Measurements from ENCODE around the gene ARID3A.

Gene ARID3A

GRCh38 chr19:947707-948539 lies 22.1 kb downstream of the ARID3A start:
- Histone ChIP-seq H3K9me3 (replicated peaks; ENCODE audit: low read length) (no peaks in the 10 kb centered on the region), H3K27me3 (ENCODE audit: control insufficient read depth, insufficient read depth, low read length) (no peaks in the 10 kb centered on the region), H3K4me1 (ENCODE audit: control insufficient read depth, insufficient read depth, low read length) (peaks cover 11% of the 10 kb centered on the region), H3K4me2 (ENCODE audit: low read length) (no peak overlapping the region), H3K36me3 (ENCODE audit: insufficient read depth, low read length) (peaks cover 9% of the 10 kb centered on the region), H3K9ac (ENCODE audit: low read depth, low read length) (no peak overlapping the region), H3K4me3 (ENCODE audit: low read length) (no peak overlapping the region)

DNA sequence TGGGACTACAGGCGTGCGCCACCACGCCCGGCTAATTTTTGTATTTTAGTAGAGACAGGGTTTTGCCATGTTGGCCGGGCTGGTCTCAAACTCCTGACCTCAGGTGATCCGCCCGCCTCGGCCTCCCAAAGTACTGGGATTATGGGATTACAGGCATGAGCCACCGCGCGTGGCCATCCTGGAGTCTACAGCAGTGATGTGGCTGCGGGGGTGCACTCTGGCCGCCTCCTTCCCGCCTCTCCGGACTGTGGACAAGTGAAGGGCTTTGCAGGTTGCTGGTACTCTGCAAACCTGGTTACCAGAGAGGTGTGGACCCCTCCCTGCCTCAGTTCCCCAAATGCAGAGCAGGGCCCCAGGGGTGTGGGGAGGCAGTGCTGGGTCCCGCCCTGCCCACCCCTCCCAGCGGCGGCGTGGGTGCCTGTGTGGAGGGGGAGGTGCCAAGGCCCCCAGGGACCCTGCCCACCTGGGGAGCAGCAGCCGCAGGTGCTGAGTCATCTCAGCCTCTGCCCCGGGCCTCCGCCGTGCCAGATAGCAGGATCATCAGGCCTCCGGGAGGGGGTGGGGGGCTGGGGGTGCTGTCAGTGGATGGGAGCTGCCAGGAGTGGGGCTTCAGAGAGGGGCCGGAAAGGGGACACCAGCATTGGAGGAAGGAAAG lies 23.1 kb downstream of the ARID3A start:
- H3K27me3 ChIP-seq (ENCODE audit: control insufficient read depth, insufficient read depth, low read length), result no peaks in the 10 kb centered on the region

GRCh38 chr19:950352-951066 lies 24.7 kb downstream of the ARID3A start:
- H3K9ac ChIP-seq (ENCODE audit: low read depth, low read length), result no peak overlapping the region
- H3K9me3 ChIP-seq (replicated peaks; ENCODE audit: low read length), result no peaks in the 10 kb centered on the region
- H3K4me1 ChIP-seq (ENCODE audit: control insufficient read depth, insufficient read depth, low read length), result peaks cover 13% of the 10 kb centered on the region
- no peak overlapping the region for H3K4me2 ChIP-seq (ENCODE audit: low read length)
- H3K27me3 ChIP-seq (ENCODE audit: control insufficient read depth, insufficient read depth, low read length), result no peaks in the 10 kb centered on the region
- H3K4me3 ChIP-seq (ENCODE audit: low read length), result no peak overlapping the region
- peaks cover 3% of the 10 kb centered on the region for H3K36me3 ChIP-seq (ENCODE audit: insufficient read depth, low read length)

More for the DNA sequence above, 23.1 kb downstream of the ARID3A start:
- Histone ChIP-seq H3K9me3 (replicated peaks; ENCODE audit: low read length) (no peaks in the 10 kb centered on the region), H3K9ac (ENCODE audit: low read depth, low read length) (no peak overlapping the region), H3K4me2 (ENCODE audit: low read length) (no peak overlapping the region), H3K36me3 (ENCODE audit: insufficient read depth, low read length) (peaks cover 3% of the 10 kb centered on the region), H3K4me1 (ENCODE audit: control insufficient read depth, insufficient read depth, low read length) (peaks cover 13% of the 10 kb centered on the region), H3K4me3 (ENCODE audit: low read length) (no peak overlapping the region)

DNA sequence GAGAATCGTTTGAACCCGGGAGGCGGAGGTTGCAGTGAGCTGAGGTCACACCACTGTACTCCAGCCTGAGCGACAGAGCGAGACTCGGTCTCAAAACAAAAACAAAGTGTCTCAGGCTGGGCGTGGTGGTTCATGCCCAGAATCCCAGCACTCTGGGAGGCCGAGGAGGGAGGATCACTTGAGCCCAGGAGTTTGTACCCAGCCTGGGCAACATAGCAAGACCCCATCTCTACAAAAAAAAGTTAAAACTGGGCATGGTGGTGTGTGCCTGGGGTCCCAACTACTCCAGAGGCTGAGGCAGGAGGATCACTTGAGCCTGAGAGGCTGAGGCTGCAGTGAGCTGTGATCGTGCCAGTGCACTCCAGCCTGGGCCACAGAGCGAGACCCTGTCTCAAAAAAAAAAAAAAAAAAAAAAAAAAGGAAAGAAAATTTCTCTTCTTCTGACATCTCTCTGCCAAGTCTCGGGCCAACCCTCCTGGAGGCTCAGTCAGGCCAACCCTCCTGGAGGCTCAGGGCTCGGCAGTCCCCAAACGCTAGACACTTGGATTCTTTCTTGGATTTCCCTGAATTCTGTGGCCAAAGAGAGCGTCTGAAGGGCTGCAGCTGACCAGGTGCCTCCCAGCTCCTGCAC lies 26.3 kb downstream of the ARID3A start:
- H3K27me3 ChIP-seq (ENCODE audit: control insufficient read depth, insufficient read depth, low read length), result no peaks in the 10 kb centered on the region
- H3K9ac ChIP-seq (ENCODE audit: low read depth, low read length), result no peak overlapping the region
- H3K4me1 ChIP-seq (ENCODE audit: control insufficient read depth, insufficient read depth, low read length), result peaks cover 21% of the 10 kb centered on the region
- no peaks in the 10 kb centered on the region for H3K9me3 ChIP-seq (replicated peaks; ENCODE audit: low read length)
- no peak overlapping the region for H3K4me3 ChIP-seq (ENCODE audit: low read length)
- no peak overlapping the region for H3K4me2 ChIP-seq (ENCODE audit: low read length)
- peaks cover 3% of the 10 kb centered on the region for H3K36me3 ChIP-seq (ENCODE audit: insufficient read depth, low read length)

GRCh38 chr19:952680-953444 lies 27.0 kb downstream of the ARID3A start:
- no peak overlapping the region for H3K4me2 ChIP-seq (ENCODE audit: low read length)
- H3K36me3 ChIP-seq (ENCODE audit: insufficient read depth, low read length), result peaks cover 3% of the 10 kb centered on the region
- H3K4me3 ChIP-seq (ENCODE audit: low read length), result no peak overlapping the region
- no peak overlapping the region for H3K9ac ChIP-seq (ENCODE audit: low read depth, low read length)
- peaks cover 22% of the 10 kb centered on the region for H3K4me1 ChIP-seq (ENCODE audit: control insufficient read depth, insufficient read depth, low read length)
- no peaks in the 10 kb centered on the region for H3K9me3 ChIP-seq (replicated peaks; ENCODE audit: low read length)
- H3K27me3 ChIP-seq (ENCODE audit: control insufficient read depth, insufficient read depth, low read length), result no peaks in the 10 kb centered on the region

DNA sequence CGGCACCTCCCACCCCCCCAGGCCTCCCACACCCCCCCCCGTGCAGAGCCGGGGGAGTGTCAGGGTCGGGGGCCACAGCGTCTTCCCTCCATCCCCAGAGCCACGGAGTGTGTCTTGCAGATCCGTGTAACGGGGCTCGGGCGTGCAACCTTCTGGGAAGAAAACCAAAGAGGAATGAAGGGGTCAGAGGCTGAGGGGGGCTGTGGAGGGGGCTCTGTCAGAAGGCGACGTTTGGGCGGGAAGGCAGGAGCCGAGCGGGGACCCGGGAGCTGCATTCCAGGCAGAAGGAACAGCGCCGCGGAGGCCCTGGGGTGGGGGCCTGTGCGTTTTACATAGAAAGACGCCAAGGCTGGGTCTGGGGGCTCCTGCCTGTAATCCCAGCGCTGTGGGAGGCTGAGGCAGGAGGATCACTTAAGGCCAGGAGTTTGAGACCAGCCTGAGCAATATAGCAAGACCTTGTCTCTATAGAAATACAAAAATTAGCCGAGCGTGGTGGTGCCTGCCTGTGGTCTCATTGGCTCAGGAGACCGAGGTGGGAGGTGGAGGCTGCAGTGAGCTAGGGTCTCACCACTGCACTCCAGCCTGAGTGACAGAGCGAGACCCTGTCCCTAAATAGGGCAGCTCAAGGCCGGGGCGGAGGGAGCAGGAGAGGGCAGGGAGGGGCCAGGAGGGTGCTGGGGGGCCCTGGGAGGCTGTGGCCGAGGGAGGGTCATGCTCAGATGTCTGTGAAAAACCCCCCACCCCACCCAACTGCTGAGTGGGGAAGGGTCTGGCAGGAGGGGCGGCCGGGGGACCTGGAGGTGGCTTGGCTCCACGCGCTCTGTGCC lies 27.8 kb downstream of the ARID3A start:
- Histone ChIP-seq H3K36me3 (ENCODE audit: insufficient read depth, low read length) (no peaks in the 10 kb centered on the region), H3K9ac (ENCODE audit: low read depth, low read length) (no peak overlapping the region), H3K4me1 (ENCODE audit: control insufficient read depth, insufficient read depth, low read length) (peaks cover 22% of the 10 kb centered on the region), H3K4me2 (ENCODE audit: low read length) (no peak overlapping the region), H3K4me3 (ENCODE audit: low read length) (no peak overlapping the region), H3K9me3 (replicated peaks; ENCODE audit: low read length) (no peaks in the 10 kb centered on the region), H3K27me3 (ENCODE audit: control insufficient read depth, insufficient read depth, low read length) (no peaks in the 10 kb centered on the region)

- Histone ChIP-seq H3K9me3 (replicated peaks; ENCODE audit: low read length) (no peaks in the 10 kb centered on the region), H3K9ac (ENCODE audit: low read depth, low read length) (no peak overlapping the region), H3K4me2 (ENCODE audit: low read length) (no peak overlapping the region), H3K27me3 (ENCODE audit: control insufficient read depth, insufficient read depth, low read length) (no peaks in the 10 kb centered on the region), H3K4me3 (ENCODE audit: low read length) (no peak overlapping the region), H3K36me3 (ENCODE audit: insufficient read depth, low read length) (no peaks in the 10 kb centered on the region), H3K4me1 (ENCODE audit: control insufficient read depth, insufficient read depth, low read length) (peaks cover 22% of the 10 kb centered on the region)
Observed at GRCh38 chr19:954272-954671, 28.4 kb downstream of the ARID3A start.

- Histone ChIP-seq H3K4me3 (ENCODE audit: low read length) (no peak overlapping the region), H3K27me3 (ENCODE audit: control insufficient read depth, insufficient read depth, low read length) (no peaks in the 10 kb centered on the region), H3K4me2 (ENCODE audit: low read length) (no peak overlapping the region), H3K9ac (ENCODE audit: low read depth, low read length) (no peak overlapping the region), H3K9me3 (replicated peaks; ENCODE audit: low read length) (no peaks in the 10 kb centered on the region), H3K36me3 (ENCODE audit: insufficient read depth, low read length) (no peaks in the 10 kb centered on the region), H3K4me1 (ENCODE audit: control insufficient read depth, insufficient read depth, low read length) (peaks cover 22% of the 10 kb centered on the region)
Observed at GRCh38 chr19:954672-955494, 29.0 kb downstream of the ARID3A start.

- Histone ChIP-seq H3K4me1 (ENCODE audit: control insufficient read depth, insufficient read depth, low read length) (peaks cover 22% of the 10 kb centered on the region), H3K9me3 (replicated peaks; ENCODE audit: low read length) (no peaks in the 10 kb centered on the region), H3K4me3 (ENCODE audit: low read length) (no peak overlapping the region), H3K4me2 (ENCODE audit: low read length) (peak overlapping the region; percentile 21), H3K9ac (ENCODE audit: low read depth, low read length) (no peak overlapping the region), H3K27me3 (ENCODE audit: control insufficient read depth, insufficient read depth, low read length) (no peaks in the 10 kb centered on the region), H3K36me3 (ENCODE audit: insufficient read depth, low read length) (no peaks in the 10 kb centered on the region)
Observed at GRCh38 chr19:955803-956765, 30.2 kb downstream of the ARID3A start.
